GM18861 (cell line): ENCODE measurements around the gene ATG5.
"Not testable (repeated sequence)": the region's sequence is repeated elsewhere in the genome, so short reads cannot be mapped to it uniquely, and the experiment has no call there.

Experiments
- ATAC-seq: cut with Tn5 transposase; IDR thresholded peaks from one replicate; pipeline ENCODE4 v1.9.1; 2021; ENCODE audit not compliant: unreplicated experiment

Gene ATG5

DNA sequence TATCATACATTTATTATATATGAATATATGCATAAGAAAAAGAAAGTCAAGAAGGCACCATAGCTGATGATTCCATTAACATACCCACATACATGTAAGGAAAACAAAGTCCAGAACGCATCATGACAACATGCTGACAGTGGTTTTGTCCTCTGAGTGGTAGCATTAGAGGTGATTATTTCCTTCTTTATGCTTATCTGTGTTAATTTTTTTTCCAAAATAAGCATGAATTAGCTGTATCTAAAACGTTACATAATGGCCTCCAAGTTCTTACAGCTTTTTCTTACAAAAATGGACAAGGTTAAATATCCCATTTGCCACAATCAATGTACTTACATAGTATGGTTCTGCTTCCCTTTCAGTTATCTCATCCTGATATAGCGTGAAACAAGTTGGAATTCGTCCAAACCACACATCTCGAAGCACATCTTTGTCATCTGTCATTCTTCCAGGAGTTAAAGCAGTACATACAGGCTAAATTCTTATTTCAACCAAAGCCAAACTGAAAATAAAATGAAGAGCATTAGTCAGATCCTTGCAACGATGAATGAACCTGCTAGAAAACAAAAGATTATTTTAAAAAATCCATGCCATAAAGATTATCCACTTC, 9.7 kb downstream of the ATG5 start:
- ATAC-seq, result no peak

DNA sequence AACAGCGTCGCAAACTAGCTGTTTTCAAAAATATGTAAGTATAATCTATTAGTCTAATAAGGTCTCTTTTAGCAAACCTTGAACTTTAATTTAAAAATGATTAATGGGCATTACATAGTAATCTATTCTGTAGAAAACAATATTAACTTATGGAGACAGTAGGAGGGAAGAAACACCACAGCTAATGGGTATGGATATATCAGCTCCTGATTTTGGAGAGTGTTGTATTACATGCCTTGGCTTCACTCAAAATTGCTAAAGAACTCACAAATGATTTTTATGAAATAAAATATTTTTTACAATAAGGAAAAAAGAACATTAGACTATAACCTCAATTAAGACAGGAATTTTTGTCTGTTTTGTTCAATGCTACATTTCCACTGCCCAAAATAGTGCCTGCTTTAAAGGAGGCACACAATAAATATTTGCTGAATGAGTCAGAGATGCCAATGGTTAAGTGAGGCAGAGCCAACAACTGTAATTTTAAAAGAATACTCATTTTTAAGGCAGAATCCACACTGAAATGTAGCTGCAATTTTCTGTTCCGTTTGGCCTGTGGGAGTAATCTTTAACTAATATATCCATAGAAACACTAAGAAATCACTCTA, 15.7 kb downstream of the ATG5 start:
- ATAC-seq, result no peak

DNA sequence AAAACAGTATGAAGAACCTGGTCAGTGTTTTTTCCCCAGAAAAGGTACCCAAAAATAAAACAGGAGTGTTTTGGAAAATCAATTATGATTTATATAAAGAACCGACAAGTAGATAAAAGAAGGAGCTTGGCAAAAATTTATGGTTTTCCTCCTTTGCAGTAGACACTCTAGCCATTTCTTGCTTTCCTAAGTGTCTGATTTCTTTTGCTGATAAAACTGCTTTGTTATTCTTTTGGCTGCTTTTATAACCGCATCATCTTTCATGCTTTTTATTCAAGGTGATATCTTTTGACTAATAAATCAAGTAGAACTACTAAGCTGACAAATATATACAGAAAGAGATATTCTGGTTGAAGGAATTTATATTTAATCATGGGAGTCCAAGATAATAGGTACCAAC, 16.6 kb downstream of the ATG5 start:
- ATAC-seq, result no peak

DNA sequence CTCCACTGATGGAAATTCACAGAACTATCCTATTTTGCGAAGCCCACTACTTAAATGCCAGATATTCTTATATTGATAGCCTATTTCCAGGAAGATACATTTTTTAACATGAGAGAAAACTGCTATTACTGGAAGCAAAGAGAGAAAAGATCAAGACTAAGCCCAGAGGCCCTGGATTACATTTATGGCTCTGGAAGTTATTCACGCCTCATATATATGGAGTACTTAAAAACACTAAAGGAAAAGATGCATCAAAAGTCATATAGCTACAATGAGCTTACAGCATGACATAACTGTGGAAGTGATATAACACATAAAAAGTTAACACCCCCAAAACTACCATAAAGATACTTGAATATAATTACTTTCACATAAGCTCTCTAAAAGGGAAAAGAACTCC, 19.8 kb downstream of the ATG5 start:
- ATAC-seq, result no peak

DNA sequence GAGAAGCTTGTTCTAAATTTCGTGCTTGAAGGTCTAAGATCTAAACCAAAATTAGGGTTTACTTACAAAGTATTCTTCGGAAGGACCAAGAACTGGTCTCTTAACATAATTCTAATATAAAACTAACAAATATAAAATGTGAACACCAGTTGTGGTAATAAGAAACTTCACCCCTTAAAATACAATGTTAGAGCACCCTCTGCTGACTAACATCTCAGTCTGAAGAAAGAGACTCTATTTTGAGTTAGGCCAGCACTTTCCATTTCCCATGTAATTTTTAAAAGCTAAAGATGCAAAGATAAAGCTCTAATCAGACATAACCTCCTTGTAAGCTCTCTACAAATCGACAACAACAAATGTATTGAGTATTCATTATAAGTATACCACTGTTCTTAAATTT, 24.6 kb downstream of the ATG5 start:
- ATAC-seq, result no peak

DNA sequence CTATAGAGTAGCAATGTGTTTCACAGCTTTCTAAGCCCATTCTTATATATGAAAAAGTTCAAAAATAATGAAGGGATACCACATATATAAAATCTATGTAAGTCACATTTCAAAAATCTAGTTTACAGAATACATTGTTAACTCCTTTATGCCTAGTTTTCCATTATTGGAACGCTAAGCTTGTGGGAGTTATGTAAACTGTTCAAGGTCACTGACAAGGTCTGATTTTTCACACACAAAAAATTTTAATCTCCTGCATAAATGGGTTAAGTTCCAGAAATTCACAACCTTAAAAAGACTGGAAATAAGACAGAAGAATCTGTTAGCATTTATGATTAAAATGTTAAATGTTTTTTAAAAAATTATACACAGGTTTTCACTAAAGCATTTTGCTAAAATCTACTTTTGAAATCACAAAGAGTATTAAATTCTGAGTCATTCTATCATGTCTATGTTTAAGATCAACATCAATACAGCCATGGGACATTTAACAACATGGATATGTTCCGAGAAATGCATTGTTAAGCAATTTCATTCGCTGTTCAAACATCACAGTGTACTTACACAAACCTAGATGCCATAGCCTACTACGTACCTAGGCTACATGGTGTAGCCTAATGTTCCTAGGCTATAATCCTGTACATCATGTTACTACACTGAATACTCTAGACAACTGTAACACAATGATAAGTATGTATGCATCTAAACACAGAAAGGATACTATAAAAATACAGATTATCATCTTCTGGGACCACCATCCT, 25.4 kb downstream of the ATG5 start:
- no peak for ATAC-seq

DNA sequence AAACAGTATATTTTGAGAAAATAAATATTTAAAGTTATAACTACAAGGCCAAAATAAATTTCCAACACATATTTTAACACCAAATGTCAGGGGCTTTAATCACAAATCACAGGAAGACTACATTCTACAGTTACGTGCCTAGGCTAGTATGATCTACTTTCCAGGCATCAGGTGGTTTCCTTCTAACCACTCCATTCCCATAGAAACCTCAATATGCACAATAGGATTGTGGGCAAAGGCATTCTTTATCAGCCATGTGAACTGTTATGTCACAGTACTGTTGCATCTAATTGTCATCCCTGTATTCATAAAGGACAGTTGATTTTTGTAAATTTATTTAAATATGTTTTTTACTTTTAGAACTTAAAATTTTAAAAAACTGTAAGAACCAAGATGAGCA, 32.4 kb downstream of the ATG5 start:
- ATAC-seq, result no peak

DNA sequence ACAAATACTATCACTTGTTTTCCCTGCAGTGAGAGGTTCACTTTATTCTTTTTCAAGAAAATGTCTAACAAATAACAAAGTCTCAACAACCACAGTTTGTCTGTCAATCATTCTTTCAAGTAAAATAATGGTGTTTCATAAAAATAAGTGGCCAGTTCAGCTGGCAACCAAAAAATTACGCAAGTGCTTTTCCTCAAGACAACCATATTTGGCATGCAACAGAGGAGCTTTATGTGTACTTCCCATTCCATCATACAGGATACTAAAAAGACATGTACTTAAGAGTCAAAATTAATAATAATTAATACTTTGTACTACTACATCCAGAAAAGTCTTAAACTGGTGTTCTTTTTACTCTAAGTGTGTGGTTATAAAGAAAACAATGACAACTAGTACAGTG, 34.6 kb downstream of the ATG5 start:
- ATAC-seq, result no peak

DNA sequence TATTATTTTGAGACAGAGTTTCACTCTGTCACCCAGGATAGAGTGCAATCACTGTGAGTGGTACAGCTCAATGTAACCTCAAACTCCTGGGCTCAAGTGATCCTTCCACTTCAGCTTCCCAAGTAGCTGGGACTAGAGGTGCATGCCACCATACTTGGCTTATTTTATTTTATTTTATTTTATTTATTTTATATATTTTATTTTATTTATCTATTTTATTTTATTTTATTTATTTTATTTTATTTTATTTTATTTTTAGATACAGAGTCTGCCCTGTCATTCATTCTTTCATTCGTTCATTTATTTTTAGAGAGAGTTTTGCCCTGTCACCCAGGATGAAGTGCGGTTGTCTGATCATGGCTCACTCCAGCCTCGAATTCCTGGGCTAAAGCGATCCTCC, 35.5 kb downstream of the ATG5 start:
- no peak for ATAC-seq

DNA sequence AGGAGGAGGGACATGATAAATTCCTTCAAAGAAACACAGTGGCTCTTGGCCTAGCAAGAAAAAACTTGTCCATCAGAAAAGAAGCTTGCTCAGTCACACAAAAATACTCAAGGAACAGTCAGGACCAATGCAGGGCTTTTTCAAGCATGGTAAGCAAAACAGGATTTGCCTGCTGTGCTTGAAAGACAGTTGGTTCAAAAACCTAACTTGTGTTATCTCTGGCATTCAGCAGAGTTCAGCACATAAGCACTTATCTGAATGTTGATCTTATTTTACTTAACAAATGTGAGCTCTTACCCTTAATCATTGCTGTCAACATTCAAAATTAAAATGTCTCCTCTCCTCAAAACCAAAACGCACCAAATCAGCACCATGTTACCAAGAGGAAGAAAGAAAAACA, 38.3 kb downstream of the ATG5 start:
- no peak for ATAC-seq

DNA sequence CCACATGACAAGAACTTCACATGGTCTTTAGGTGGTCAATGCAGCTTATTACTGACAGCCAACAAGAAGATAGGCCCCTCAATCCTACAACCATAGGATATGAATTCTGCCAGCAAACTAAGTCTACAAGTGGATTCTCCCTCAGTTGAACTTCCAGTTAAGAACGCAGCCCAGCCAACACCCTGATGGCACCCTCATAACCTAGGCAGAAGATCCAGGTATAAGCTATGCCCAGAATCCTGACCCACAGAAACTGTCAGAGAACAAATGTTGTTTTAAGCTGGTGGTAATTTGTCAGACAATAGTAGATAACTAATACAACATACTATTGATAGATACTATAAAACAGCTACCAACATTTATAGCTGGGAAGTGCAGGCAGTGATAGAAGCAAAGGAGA, 38.8 kb downstream of the ATG5 start:
- no peak for ATAC-seq

DNA sequence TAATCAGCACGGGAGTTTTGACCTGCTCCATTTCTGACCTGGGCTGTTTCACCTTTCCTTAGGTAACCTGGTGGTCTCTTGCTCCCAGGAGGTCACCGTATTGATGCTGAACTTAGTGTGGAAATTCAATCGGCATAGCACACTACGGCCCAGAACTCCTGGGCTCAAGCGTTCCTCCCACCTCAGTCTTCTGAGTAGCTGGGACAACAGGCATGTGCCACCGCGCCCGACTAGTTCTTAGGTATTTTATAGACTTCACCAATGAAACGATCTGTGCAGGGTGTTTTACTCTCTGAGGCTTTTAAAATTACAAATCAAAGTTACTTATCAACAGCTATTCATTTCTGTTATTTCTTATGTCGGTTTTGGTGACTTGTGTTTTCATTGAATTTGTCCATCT, 42.1 kb downstream of the ATG5 start:
- ATAC-seq, result no peak

DNA sequence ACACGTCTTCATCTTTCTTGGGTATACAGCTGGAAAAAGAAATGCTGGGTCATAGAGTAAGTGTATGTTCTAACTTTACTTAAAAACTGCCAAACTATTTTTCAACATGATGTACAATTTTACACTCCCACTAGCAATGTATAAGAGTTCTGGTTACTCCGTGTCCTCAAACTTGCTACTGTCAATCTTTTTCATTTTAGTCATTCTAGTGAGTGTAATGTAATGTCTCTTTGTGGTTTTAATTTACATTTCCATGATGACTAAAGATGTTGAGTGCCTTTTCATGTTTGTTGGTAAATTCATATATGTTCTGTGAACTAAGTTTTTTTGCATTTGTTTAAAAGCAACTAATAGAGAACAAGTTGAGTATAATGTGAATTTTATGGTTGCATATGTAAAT, 43.9 kb downstream of the ATG5 start:
- ATAC-seq, result no peak

DNA sequence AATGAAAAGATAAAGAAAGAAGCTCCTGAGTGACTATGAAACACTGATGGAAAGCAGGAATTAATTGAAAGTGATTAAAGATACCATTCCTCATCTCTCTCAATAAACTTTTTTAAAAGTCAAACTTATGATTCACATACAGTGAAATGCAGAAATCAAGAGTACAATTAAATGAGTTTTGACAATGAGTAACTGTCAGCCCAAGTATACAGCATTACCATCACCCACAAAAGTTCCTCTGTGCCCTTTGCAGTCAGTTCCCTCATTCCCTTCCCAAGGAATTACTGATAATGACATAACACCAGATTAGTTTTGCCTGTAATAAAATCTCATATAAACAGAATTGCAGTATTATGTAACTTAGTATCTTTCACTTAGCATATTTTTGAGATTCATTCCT, 44.5 kb downstream of the ATG5 start:
- ATAC-seq, result no peak

DNA sequence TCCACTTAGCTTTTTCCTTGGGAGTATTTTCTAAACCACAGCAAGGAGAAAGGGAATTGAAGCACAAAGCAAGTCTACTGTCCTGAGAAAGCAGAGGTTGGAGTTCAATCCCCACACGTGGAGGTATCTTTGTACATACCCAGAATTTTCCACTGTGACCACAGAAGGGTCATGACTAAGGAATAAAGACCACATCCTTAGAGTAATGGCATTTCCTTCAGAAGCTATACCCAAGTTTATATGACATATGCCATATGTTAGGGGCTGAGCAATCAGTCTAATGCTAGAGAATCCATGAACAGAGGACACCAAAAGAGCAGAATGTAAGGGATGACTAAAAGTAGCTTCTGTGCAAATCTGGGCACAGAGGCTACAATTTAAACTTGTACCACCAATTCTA, 46.4 kb downstream of the ATG5 start:
- ATAC-seq, result no peak

DNA sequence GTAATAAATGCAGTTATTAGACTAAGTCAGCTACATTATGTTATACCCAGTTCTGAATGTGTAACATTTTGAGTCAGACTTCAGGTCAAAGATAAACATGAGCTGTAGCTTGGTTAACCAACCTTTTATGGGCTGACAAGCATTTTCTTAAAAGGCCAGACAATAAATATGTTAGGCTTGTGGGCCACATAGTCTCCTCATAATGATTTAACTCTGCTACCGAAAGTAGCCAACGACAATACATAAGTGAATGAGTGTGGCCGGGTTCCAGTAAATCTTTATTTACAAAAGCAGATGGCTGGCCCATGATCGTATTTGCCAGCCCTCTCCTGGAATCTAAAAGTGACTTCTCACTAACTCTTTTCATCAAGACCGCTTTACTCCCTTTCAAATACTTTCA, 49.9 kb downstream of the ATG5 start:
- ATAC-seq, result no peak

DNA sequence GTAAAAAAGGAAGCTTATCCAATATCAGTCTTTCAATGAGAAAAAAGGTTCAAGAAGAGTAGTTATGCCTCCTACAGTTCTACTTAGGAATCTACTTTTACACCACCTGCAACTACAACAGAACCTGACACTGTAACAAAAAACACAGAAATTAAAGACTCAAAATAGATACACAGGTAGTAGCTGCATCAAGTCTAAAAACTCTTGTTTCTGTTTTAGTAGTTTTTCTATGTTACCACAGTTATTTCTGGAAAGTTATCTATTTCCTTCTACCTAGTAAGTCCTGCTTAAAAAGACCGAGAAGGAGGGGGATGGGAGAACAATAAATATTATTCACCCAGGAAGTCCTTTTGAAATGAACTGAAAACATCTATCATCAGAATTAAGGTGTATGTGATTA, 52.5 kb downstream of the ATG5 start:
- ATAC-seq, result peak; percentile 44

DNA sequence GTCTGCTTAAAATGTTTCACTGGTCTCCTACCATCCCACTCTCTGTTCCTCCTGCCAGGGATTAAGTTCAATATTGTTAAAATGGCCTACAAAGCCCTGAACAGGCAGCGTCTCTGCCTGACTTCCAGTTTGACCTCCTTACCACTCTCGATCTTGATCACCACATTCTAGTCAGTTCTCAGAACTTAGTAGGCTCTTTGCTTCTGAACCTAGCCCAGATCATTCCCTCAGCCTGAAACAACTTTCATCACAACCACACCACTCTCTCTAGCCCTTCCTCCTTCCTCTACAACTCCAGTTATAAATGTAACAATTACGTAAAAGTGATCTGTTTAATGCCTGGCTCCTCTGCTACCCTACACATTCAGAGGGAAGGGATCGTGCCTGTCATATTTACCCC, 53.3 kb downstream of the ATG5 start:
- ATAC-seq, result no peak

DNA sequence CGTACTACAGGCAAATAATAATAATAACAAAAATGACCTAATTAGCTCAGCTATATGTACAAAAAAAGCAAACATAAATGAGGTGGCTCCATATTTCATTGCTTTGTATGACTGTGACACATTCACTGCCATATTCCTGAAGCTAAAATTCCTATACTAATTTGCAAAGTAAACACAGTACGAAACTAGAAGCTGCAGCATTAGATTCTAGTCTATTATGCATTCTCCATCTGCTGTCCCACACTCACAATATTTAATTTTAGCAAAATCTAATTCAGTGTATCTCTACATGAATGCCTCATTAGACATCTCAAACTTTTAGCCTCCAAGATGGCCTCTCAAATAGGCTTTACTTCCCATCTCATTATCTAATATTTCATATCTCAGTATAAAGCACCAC, 55.1 kb downstream of the ATG5 start:
- no peak for ATAC-seq

DNA sequence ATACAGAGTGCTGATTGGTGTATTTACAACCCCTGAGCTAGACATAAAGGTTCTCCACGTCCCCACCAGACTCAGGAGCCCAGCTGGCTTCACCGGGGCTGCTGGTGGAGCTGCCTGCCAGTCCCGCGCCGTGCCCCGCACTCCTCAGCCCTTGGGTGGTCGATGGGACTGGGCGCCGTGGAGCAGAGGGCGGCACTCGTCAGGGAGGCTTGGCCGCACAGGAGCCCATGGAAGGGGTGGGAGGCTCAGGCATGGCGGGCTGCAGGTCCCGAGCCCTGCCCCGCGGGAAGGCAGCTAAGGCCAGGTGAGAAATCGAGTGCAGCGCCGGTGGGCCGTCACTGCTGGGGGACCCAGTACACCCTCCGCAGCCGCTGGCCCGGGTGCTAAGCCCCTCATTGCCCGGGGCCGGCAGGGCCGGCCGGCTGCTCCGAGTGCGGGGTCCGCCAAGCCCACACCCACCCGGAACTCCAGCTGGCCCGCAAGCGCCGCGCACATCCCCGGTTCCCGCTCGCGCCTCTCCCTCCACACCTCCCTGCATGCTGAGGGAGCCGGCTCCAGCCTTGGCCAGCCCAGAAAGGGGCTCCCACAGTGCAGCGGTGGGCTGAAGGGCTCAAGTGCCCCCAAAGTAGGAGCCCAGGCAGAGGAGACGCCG, 56.2 kb downstream of the ATG5 start:
- not testable (repeated sequence) for ATAC-seq

DNA sequence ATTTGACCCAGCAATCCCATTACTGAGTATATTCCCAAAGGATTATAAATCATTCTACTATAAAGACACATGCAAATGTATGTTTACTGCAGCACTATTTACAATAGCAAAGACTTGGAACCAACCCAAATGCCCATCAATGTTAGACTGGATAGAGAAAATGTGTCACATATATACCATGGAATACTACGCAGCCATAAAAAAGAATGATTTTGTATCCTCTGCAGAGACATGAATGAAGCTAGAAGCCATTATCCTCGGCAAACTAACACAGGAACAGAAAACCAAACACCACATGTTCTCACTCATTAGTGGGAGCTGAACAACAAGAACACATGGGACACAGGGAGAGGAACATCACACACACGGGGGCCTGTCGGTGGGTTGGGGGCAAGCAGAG, 57.1 kb downstream of the ATG5 start:
- not testable (repeated sequence) for ATAC-seq

DNA sequence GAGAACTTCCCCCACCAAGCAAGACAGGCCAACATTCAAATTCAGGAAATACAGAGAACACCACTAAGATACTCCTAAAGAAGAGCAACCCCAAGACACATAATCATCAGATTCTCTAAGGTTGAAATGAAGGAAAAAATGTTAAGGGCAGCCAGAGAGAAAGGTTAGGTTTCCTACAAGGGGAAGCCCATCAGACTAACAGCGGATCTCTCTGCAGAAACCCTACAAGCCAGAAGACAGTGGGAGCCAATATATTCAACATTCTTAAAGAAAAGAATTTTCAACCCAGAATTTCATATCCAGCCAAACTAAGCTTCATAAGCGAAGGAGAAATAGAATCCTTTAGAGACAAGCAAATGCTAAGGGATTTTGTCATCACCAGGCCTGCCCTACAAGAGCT, 61.1 kb downstream of the ATG5 start:
- ATAC-seq, result not testable (repeated sequence)
